Astrocyte (in vitro differentiated cells and primary cell): ENCODE measurements around the gene ADGRG7.

Experiments used
- CTCF ChIP-seq: IDR thresholded peaks from 2 replicates; pipeline ENCODE4 v1.5.1; 2011; ENCODE audit warnings: low read depth, mild to moderate bottlenecking, inconsistent platforms, low read length, moderate library complexity; ENCODE audit not compliant: insufficient read depth
- EZH2 ChIP-seq: IDR thresholded peaks from 2 replicates; pipeline ENCODE4 v1.6.1; 2012; ENCODE audit warnings: mild to moderate bottlenecking, low read length, inconsistent platforms; ENCODE audit not compliant: insufficient read depth

- TF ChIP-seq CTCF (no peak), EZH2 (no peak)
Observed at GRCh38 chr3:100563652-100564211, 45.7 kb upstream of the ADGRG7 start.
